ENCODE results near the gene ADGRL3.

DNA sequence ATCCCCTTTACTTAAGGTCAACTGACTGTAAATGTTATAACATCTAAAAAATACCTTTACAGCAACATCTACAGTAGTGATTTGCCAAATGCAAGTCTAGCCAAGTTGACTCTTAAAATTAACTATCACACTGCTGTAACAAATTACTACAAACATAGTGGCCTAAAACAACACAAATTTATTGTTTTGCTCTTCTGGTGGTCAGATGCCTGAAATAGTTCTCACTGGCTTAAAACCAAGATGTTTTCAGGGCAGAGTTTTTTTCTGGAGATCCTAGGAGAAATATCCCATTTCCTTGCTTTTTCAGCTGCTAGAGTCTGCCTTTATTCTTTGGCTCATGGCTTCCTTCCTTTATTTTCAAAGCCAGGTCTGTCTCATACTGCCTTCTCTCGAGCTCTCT is 120.5 kb downstream of the ADGRL3 start:
- TF ChIP-seq, protein P1, sequence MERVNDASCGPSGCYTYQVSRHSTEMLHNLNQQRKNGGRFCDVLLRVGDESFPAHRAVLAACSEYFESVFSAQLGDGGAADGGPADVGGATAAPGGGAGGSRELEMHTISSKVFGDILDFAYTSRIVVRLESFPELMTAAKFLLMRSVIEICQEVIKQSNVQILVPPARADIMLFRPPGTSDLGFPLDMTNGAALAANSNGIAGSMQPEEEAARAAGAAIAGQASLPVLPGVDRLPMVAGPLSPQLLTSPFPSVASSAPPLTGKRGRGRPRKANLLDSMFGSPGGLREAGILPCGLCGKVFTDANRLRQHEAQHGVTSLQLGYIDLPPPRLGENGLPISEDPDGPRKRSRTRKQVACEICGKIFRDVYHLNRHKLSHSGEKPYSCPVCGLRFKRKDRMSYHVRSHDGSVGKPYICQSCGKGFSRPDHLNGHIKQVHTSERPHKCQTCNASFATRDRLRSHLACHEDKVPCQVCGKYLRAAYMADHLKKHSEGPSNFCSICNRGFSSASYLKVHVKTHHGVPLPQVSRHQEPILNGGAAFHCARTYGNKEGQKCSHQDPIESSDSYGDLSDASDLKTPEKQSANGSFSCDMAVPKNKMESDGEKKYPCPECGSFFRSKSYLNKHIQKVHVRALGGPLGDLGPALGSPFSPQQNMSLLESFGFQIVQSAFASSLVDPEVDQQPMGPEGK (CRISPR knock-in tag; IDR thresholded peaks at IDR 0.05; ENCODE audit: borderline replicate concordance) = no peak
- TF ChIP-seq OSR1 (CRISPR knock-in tag; IDR thresholded peaks at IDR 0.05) (no peak), ARNTL (CRISPR knock-in tag; IDR thresholded peaks at IDR 0.05; ENCODE audit: borderline replicate concordance, low read depth) (no peak), CSDC2 (CRISPR knock-in tag; IDR thresholded peaks at IDR 0.05) (no peak), BACH2 (CRISPR knock-in tag; IDR thresholded peaks at IDR 0.05; ENCODE audit: borderline replicate concordance) (no peak)
- TF ChIP-seq, protein P2, sequence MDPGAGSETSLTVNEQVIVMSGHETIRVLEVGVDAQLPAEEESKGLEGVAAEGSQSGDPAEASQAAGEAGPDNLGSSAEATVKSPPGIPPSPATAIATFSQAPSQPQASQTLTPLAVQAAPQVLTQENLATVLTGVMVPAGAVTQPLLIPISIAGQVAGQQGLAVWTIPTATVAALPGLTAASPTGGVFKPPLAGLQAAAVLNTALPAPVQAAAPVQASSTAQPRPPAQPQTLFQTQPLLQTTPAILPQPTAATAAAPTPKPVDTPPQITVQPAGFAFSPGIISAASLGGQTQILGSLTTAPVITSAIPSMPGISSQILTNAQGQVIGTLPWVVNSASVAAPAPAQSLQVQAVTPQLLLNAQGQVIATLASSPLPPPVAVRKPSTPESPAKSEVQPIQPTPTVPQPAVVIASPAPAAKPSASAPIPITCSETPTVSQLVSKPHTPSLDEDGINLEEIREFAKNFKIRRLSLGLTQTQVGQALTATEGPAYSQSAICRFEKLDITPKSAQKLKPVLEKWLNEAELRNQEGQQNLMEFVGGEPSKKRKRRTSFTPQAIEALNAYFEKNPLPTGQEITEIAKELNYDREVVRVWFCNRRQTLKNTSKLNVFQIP (CRISPR knock-in tag; IDR thresholded peaks at IDR 0.05; ENCODE audit: borderline replicate concordance, low read depth) = no peak
